Activated CD4-positive, alpha-beta T cell treated with anti-CD3 and anti-CD28 coated beads for 48 hours (primary cell): ENCODE results near the gene CCDC85C.

Experiments used
- DNase-seq: peaks from one replicate; pipeline ENCODE4 v3.0.0-alpha.2; 2020

CCDC85C gene

GRCh38 chr14:99628887-99629618, 25.0 kb upstream of the CCDC85C start:
- DNase-seq: peak; percentile 78

GRCh38 chr14:99627510-99628381, 23.7 kb upstream of the CCDC85C start:
- DNase-seq: peak; percentile 46

GRCh38 chr14:99627100-99627499, 23.1 kb upstream of the CCDC85C start:
- no peak for DNase-seq

DNA sequence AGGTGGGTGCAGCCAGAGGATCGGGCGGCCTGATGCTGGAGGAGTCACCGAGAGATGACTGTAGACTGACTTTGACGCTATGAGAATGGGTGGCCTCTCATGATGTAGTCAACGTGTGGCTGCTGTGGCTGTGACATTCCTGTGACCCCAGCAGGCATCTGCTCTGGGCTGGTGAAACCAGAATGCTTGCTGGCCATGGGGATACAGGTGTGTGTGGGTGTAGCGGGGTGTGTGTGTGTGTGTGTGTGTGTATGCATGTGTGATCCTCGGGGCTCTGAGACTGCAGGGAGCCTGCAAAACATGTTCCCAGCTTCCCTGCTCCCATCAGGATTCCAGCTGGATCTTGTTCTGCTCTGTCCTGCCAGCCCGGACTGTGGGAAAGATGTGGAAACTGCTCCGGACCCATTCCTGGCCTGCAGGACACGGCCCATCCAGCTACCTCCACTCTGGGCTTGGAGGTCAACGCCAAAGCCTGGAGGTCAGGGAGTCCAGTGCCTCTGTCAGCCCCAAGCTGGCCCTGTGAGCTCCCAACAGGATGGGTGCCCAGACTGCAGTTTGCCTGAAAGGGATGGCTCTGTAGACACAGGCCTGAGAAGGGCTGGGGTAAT, 22.1 kb upstream of the CCDC85C start:
- no peak for DNase-seq

GRCh38 chr14:99625476-99625875, 21.5 kb upstream of the CCDC85C start:
- DNase-seq: no peak

DNA sequence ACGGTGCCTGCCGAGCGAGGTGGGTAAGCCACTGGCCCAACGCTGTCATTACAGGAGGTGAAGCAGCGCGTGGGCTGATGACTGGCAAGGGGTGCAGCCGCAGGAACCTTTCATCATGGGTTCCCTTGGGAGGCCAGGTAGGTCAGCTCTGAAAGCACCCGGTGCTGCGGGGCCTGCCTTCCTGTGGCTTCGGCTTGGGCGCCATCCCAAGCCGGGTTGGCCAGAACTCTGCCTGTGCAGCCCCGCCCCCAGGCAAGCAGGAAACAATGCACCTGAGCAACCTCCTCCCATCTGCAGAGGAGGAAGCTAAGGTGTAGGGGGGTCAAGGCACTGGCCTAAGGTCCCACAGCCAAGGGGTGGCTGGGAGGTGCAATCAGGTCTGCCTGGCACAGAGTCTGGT, 21.0 kb upstream of the CCDC85C start:
- no peak for DNase-seq

GRCh38 chr14:99624024-99624423, 20.0 kb upstream of the CCDC85C start:
- no peak for DNase-seq

DNA sequence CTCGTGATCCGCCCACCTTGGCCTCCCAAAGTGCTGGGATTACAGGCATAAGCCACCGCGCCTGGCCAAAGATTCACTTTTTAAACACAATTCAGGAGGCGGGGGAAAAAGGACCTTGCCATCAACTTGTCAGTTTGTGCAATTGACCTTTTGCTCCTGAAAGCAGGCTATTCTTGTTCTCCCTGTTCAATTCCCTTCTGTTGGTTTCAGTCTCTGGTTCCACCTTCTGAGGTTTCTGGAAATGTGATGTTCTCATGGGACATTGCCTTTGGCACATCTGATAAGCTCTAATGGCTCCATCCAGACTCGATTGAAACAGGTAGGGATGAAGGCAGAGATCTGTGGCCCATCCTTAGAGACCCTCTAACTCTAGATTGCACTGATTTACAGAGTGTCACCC, 17.9 kb upstream of the CCDC85C start:
- DNase-seq: no peak

DNA sequence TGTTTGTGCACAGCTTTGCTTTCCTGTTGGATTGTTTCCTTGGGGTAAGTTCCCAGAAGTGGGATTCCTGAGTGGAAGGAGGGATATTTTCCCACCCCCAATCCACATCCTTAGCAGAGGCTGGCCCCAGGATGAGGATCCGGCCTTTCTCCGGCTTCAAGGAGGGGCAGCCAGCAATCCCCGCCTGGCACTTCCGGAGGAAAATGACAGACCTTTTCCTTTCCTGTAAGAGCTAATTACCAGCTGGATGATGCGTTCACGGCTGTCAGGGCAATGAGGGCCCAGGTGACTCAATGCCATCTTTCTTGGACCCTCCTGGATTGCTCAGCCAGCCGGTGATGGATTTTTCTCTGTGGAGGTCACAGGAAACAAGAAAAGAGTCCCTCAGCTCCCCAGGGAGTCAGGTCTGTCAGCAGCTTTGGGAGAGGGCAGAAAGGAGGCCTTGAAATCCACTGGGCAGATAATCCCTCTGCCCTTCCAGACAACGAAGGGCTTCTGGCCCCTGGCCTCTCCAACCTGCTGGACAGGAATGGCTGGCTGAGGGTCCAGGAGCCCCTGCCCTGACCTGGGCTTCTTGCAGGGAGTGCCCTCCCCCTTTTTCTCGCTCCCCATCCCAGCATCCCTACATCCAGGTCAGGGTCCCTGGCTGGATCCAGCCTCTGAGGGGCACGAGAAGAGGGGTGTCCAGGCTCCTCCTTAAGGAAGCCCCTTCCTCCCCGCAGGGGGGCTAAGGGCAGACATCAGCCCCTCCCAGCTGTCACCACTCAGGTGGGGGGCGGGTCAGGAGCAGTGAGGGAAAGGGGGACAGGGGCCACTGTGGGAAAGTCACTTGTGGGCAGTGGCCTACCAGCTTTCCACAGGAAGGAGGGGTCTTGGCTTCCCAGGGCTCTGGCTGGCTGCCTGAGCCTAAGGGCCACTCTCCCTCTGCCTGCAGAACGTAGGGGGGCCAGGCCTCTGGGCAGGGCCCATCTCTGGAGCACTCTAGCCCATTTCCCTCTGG, 16.1 kb upstream of the CCDC85C start:
- DNase-seq: peak; percentile 22

GRCh38 chr14:99616832-99617800, 13.1 kb upstream of the CCDC85C start:
- DNase-seq: no peak

- no peak for DNase-seq
These were observed 11.6 kb upstream of the CCDC85C start for GRCh38 chr14:99615497-99616157.

GRCh38 chr14:99612738-99613330, 8.8 kb upstream of the CCDC85C start:
- DNase-seq: no peak

DNA sequence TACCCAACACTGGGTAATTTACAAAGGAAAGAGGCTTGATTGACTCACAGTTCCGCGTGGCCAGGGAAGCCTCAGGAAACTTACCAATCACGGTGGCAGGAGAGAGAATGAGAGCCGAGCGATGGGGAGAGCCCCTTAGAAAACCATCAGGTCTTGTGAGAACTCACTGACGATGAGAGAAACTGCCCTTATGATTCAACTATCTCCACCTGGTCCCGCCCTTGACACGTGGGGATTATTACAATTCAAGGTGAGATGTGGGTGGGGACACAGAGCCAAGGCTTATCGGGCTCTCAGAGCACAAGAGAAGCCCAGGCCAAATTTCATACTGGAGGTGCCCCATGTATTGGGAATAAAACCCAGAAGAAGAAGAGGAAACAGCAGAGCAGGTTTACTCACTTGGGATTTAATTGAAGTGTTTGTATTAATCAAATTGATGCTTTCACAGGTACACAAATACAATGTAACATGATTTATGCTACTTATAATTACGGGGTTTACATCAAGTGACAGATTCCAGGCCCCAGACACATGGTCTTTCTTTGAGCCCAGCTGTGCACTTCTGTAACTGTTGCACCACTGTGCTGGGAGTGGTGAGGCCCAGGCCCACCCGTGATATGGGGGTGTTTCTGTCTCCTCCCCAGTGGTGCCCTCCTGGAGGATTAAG, 8.2 kb upstream of the CCDC85C start:
- DNase-seq: peak; percentile 36

GRCh38 chr14:99611646-99612045, 7.6 kb upstream of the CCDC85C start:
- no peak for DNase-seq

DNA sequence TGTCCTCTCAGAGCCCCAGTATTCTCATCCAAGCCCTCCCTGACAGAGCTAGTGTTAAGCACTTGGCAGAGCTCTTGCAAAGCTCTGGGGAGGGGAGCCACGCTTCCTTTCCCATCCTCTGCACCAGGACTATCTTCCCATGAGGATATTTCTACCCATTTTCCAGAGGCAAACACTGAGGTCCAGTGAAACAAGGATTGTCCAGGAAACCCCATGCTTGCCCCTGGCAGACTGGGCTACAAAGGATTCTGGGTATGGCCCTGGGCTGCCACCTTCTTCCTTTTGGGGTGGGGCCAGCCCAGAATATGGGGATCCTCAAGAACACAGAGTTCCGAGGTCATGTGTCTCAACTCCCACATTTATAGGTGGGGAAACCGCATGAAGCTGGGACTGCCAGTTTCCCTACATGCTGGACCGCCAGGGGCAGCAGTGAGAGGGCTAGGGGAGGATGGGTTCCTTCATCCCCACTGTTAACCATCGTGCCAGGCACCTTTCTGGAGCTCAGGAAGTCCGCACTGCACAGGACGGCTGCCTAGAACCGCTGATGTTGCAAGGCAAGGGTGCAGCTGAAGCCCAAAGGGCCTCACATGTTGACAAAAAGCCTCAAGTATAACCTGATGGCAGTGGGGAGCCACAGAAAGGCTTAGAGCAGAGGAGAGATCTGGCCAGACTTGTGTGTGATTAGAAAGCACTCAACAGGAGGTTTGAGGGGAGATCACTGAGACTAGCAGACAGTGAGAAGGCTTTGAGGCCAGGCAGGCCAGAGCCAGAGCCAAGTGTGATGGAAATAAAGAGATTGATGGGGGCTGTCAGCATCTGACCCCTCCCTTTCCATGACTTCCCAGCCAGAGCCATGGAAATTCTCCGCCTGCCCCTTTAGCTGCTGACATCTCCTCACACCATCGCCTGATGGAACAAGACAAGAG, 5.5 kb upstream of the CCDC85C start:
- peak; percentile 33 for DNase-seq

GRCh38 chr14:99608591-99608990, 4.6 kb upstream of the CCDC85C start:
- DNase-seq: no peak

GRCh38 chr14:99606359-99606758, 2.4 kb upstream of the CCDC85C start:
- DNase-seq: no peak

- peak; percentile 81 for DNase-seq
These were observed 1.4 kb upstream of the CCDC85C start for GRCh38 chr14:99605299-99605961.
